Measurements from ENCODE around the gene MAT1A.
"Not testable (repeated sequence)": the region's sequence is repeated elsewhere in the genome, so short reads cannot be mapped to it uniquely, and the experiment has no call there.

Gene MAT1A

DNA sequence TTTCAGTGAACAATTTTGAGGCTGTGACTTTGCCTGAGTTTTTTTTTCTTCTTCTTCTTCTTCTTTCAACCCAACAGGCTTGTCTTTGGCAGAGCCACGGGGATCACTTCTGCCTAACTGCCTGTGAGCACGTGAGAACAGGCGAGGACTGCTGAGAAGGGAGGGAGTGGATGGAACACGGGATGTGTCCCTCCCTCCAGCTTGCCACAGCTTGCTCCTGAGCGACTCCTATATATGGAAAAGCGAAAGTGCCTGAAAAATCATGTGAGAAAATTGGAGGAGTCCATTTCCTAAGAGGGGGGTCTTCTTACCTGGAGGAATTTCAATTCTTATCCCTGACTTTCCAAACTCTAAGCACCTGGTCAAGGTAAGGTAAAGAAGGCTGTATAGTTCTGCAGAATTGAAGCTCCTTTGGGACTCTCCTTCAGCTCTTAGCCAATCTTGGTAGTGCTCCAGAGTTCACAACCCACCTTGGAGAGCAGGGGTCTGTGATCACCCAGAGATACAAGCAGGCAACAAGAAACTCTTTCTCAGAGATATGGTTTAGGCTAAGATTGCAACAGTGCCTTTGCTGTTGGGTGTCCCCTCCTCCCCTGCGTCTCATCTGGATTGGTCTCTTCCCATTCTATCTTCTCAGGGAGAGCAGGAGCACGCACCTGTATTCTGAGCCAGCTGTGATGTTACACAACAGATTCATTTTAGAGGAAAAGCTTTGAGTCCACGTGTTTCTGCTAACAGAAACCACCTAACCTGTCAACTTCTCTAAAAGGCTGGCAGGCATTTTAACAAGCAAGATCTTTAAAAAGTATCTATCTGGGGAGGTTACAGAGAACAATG lies at the start of gene MAT1A:
Gene MAT1A, minus strand, starts transcription at position 208 of the 837 bp plus-strand sequence. CDS start 235 bp downstream, outside the sequence.
- DNase-seq, result no peak

GRCh38 chr10:80333983-80334382 lies 44.5 kb upstream of the MAT1A start:
- DNase-seq, result no peak

DNA sequence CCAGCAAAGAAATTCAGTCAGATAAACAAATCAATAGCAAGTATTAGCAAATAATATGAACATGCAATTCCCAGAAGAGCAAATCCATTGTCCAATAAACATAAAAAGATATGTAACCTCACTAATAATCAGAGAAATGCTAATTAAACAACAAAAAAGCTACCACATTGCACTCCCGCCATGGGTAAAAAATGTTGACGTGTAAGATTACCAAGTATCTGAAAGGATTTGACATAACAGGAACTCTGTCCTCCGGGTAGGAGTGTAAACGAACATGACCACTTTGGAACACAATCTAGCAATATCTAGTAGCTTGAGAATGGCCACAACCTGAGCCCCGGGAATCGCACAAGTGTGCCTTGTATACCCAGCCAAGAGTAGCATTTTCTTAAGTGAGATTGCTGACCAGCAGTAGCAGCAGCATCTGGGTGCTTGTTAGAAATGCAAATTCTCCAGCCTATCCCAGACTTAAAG lies 35.5 kb upstream of the MAT1A start:
- no peak for DNase-seq

GRCh38 chr10:80324086-80324485 lies 34.6 kb upstream of the MAT1A start:
- no peak for DNase-seq

DNA sequence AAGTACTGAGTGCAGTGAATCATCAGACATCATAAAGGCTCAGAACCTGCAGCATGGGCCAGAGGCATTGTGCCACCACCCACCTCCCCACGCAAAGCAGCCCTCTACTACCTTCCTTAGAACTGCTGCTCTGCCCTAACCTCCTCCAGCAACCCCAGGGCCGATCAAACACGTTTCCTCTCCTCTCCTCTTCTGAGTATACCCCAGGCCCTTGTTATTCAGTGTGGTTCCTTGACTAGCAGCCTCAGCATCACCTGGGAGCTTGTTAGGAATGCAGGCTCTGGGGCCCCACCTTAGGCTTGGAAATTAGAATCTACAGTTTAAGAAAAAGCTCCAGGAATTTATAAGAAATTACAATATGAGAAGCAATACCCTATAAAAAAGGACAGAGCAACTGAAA lies 33.9 kb upstream of the MAT1A start:
- no peak for DNase-seq

DNA sequence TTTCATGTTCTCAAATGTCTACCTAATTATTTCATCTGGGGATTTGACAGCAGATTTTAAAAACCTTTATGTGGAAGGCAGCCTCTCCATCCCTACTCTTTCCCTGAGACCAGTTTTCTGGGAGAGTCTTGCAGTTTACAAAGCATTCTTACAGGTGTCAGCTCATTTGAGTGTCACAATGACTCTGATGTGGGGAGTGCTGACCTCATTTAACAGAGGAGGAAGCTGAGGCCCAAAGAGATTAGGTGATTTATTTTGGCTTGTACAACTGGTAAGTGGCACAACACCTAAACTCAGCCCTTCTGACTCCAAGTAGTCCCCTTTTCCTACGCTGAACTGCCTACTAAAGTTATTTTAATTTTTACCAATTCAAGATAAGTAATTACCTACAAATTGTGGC lies 33.3 kb upstream of the MAT1A start:
- no peak for DNase-seq

GRCh38 chr10:80322158-80322557 lies 32.7 kb upstream of the MAT1A start:
- DNase-seq, result no peak

DNA sequence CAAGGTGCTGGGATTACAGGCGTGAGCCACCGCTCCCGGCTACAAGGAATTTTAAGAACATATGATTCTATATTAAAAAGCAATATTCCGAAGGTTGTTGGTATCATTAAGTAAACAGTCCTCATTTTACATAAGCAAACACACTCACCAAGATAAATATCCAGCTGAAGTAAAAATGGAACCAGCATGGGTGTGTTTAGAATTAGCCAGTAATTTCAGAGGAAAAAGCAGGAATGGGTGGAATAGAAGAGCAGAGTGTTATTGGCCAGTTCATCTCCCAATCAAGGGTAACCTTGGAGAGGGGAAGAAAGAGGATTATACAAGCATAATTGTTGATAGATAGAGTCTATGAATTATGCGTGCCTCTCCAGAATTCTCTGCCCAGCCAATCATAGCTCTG lies 31.7 kb upstream of the MAT1A start:
- DNase-seq, result no peak

GRCh38 chr10:80320377-80320776 lies 30.9 kb upstream of the MAT1A start:
- no peak for DNase-seq

DNA sequence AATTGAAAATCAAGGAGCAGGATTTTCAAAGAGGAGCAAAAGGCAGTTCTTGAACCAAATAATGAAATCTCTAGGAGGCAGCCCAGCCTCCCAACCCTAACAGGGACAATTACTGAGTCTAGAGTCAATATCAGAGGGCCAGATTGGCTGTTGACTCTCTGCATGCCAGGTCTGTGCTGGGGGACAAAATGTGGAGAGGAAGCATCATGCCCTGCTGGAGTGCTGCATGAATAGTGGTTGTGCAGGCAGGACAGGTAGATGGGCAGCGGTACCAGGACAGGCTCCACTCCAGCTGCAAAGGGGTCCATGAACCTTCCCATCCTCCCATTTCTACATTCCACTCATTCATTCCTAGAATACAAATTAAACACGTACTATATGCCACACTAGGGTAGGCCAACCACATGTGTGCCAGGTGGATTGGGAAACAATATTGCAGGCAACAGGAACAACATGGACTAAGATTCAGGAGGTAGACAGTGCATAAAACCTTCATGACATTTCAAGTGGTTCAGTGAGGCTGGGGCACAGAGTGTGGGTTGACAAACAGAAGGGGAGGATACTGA lies 30.4 kb upstream of the MAT1A start:
- DNase-seq, result no peak

GRCh38 chr10:80319318-80319717 lies 29.9 kb upstream of the MAT1A start:
- no peak for DNase-seq

- no peak for DNase-seq
Observed at GRCh38 chr10:80318742-80319141, 29.3 kb upstream of the MAT1A start.

DNA sequence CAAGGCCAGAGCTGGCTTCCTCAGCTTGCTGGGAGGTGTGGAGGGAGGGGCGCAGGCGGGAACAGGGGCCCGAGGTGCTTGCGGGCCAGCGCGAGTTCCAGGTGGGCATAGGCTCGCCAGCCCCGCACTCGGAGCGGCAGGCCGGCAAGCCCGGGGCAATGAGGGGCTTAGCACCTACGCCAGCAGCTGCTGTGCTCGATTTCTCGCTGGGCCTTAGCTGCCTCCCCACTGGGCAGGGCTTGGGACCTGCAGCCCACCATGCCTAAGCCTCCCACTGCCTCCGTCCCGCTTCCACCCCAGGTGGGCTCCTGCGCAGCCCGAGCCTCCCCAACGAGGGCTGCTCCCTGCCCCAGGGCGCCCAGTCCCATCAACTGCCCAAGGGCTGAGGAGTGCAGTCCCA lies 25.9 kb upstream of the MAT1A start:
- DNase-seq, result no peak

GRCh38 chr10:80313523-80313922 lies 24.1 kb upstream of the MAT1A start:
- no peak for DNase-seq

DNA sequence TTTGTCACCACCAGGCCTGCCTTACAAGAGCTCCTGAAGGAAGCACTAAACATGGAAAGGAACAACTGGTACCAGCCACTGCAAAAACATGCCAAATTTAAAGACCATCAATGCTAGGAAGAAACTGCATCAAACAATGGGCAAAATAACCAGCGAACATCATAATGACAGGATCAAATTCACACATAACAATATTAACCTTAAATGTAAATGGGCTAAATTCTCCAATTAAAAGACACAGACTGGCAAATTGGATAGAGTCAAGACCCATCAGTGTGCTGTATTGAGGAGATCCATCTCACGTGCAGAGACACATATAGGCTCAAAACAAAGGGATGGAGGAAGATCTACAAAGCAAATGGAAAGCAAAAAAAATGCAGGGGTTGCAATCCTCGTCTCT lies 16.5 kb upstream of the MAT1A start:
- DNase-seq, result not testable (repeated sequence)

- no peak for DNase-seq
Observed at GRCh38 chr10:80296942-80297341, 7.5 kb upstream of the MAT1A start.

DNA sequence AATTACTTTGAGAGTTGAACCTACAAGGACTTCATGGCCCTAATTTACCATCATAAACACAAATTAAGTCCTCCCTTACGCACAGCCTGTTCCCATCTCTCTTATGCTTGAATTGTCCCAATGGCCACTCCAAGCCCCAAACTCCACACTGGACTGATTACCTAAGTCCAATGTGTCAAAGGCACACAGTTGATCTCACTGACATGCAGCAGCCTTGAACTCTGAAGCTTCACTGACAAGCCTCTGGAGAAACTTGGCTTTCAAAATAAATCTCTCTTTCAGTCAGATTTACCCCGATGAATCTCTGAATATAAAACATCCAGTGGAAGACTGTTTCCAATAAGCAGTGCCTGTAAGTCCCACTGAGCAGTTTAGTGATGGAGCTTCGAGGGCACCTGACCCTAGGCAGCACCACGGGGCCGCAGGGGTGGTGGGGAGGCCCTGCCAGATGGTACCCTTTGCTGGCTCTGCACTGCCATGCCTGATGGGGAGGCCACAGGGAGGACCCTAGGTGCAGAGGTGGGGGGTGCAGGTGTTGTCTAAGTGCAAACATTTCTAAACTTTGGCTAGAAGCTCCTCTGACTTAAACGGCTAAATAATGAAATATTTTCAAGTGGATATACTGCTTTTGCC lies 3.3 kb upstream of the MAT1A start:
- DNase-seq, result no peak

- no peak for DNase-seq
Observed at GRCh38 chr10:80290474-80291220, 1.2 kb upstream of the MAT1A start.

- DNase-seq, result no peak
Observed at GRCh38 chr10:80288849-80289248, 609 bp downstream of the MAT1A start.

DNA sequence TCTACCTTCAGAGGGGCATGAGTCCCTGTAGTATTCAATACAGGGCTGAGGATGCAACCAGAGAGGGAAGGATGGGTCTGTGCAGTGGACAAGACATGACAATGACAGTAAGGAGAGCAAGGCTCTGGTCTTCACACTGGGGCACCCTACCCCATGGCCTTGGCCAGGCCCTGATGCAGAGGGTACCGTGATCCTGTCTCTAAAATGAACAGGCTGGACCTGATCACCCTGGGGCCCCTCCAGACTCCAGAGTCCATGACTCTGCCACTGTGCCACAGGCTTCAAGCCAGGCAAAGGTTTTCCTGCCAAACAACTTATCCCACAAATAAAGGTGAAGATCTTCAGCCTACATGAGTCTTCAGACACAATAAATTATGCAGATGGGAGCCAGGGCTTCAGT lies 4.9 kb downstream of the MAT1A start:
- DNase-seq, result no peak

- DNase-seq, result no peak
Observed at GRCh38 chr10:80283536-80284199, 5.8 kb downstream of the MAT1A start.

DNA sequence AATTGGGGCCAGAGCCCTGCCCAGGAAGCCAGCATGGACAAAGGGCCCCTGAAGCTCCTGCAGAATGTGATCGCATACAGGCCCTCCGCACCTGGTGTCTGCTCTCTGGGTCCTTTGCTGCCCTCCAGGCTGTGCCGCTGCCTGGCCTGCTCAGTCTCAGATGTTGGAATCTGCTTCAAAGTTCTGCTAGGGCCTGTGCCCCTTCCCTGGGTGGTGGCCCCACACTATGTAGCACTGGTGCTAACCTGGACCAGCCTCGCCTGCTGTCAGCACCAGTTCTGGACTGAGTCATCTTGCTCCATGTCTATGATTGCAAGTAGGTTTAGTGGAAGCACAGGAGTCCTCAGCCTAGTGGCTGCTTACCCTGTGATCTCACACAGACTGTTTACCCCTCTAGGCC lies 6.3 kb downstream of the MAT1A start:
- no peak for DNase-seq
